ENCODE data around the gene ATP2A3.

DNA sequence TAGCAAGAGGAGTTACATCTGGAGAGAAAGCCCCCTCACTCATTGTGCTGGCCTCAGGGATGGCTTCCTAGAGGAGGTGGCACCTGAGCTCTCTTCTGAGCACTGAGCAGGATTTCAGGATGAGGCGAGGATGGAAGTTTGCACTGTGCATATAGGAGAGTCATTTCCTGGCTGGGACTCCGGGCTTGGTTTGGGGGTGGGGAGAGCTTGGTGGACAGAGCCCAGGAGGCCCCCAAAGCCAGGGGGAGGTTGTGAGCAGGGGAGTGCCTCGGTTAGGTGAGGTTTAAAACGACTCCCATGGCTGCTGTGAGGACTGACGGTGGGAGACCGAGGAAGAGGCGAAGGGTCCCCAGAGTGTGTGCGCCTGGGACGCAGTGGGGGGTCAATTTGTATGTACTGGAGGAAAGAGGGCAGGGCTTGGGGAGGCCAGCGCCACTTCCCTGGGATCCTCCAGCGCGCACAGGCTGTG, 72.6 kb downstream of the ATP2A3 start:
- no peak for TF ChIP-seq POLR2AphosphoS5 (IDR thresholded peaks at IDR 0.05; ENCODE audit: borderline replicate concordance, low read depth, low read length)
- no peak for TF ChIP-seq EZH2 (IDR thresholded peaks at IDR 0.05)
